Stomach (tissue), 4 donors: ENCODE results near the gene NLRP8.
"Not testable (repeated sequence)": the region's sequence is repeated elsewhere in the genome, so short reads cannot be mapped to it uniquely, and the experiment has no call there.

Experiments used
- POLR2AphosphoS5 ChIP-seq, 3 donors: sonication (generic); formaldehyde crosslinking; IDR thresholded peaks; one replicate each; pipeline ENCODE4 v1.6.1; 2016; ENCODE audit warnings: antibody characterized with exemption in 3 of 3
- TF ChIP-seq, protein P1 (sequence below), 7 experiments: fragments of 450-650 bp in 4 of 7; fragments of 200-600 bp in 3 of 7; sonication (generic) in 3 of 7; IDR thresholded peaks; one replicate each; pipeline ENCODE4 v1.5.1; 2016 to 2019; ENCODE audit warnings: antibody characterized with exemption in 7 of 7, control low read depth in 2 of 7, mild to moderate bottlenecking in 1 of 7

GRCh38 chr19:55929258-55929657 lies 18.4 kb upstream of the NLRP8 start:
- TF ChIP-seq, protein P1, sequence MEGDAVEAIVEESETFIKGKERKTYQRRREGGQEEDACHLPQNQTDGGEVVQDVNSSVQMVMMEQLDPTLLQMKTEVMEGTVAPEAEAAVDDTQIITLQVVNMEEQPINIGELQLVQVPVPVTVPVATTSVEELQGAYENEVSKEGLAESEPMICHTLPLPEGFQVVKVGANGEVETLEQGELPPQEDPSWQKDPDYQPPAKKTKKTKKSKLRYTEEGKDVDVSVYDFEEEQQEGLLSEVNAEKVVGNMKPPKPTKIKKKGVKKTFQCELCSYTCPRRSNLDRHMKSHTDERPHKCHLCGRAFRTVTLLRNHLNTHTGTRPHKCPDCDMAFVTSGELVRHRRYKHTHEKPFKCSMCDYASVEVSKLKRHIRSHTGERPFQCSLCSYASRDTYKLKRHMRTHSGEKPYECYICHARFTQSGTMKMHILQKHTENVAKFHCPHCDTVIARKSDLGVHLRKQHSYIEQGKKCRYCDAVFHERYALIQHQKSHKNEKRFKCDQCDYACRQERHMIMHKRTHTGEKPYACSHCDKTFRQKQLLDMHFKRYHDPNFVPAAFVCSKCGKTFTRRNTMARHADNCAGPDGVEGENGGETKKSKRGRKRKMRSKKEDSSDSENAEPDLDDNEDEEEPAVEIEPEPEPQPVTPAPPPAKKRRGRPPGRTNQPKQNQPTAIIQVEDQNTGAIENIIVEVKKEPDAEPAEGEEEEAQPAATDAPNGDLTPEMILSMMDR (IDR thresholded peaks at IDR 0.05), result not testable (repeated sequence)
- not testable (repeated sequence) for TF ChIP-seq POLR2AphosphoS5 (IDR thresholded peaks at IDR 0.05)
